Measurements from ENCODE around the gene SSBP3. TPM values are rescaled to one million over a fixed set of nuclear protein-coding genes. Genes with fewer than 3 reads are reported as not detected.
"Not testable (repeated sequence)": the region's sequence is repeated elsewhere in the genome, so short reads cannot be mapped to it uniquely, and the experiment has no call there.

The SSBP3 gene
- polyA plus RNA-seq (ENCODE audit: low read depth in 6 of 6), result 1 to 10 TPM; 1.7 to 4.2 (median 2.2) TPM

- peaks cover 0 to 10% (median 3%) of the 10 kb centered on the region in 3 donors for H3K27me3 Mint-ChIP-seq
- no peaks in the 10 kb centered on the region for H3K9me3 Mint-ChIP-seq
- ATAC-seq (ENCODE audit: low read depth in 2 of 2), result peak; percentile 90 to 92
- H3K27ac Mint-ChIP-seq, result peak within 1 kb of the TSS; percentile 90 to 97 (median 92)
- peak; percentile 94 for DNase-seq
- H3K4me1 Mint-ChIP-seq, result peaks cover 41 to 52% (median 51%) of the 10 kb centered on the region in 3 donors
- peak within 1 kb of the TSS; percentile 90 to 100 (median 97) for H3K4me3 Mint-ChIP-seq
- peaks cover 0 to 5% of the 10 kb centered on the region in 2 donors for H3K36me3 Mint-ChIP-seq
Measured at GRCh38 chr1:54406339-54407153, at the start of gene SSBP3. Gene SSBP3, minus strand, starts transcription at chr1:54406394.

- DNase-seq (no peak), ATAC-seq (ENCODE audit: low read depth in 2 of 2) (no peak)
- Mint-ChIP-seq H3K36me3 (peaks cover 0 to 8% of the 10 kb centered on the region in 2 donors), H3K27ac (no peak overlapping the region), H3K27me3 (peaks cover 16 to 40% (median 23%) of the 10 kb centered on the region in 3 donors), H3K4me3 (no peak overlapping the region), H3K4me1 (peaks cover 0 to 5% (median 4%) of the 10 kb centered on the region in 3 donors), H3K9me3 (peaks cover 4 to 12% (median 7%) of the 10 kb centered on the region in 7 donors)
Measured at GRCh38 chr1:54453509-54453908, 47.3 kb upstream of the SSBP3 start.

GRCh38 chr1:54453022-54453421 lies 46.8 kb upstream of the SSBP3 start:
- ATAC-seq (ENCODE audit: low read depth in 2 of 2), result no peak
- peak overlapping the region in 1 of 6 donors; percentile 84 for H3K27ac Mint-ChIP-seq
- H3K4me3 Mint-ChIP-seq, result peak overlapping the region in 1 of 8 donors; percentile 3

GRCh38 chr1:54449431-54449830 lies 43.2 kb upstream of the SSBP3 start:
- Mint-ChIP-seq H3K9me3 (peaks cover 4 to 21% (median 7%) of the 10 kb centered on the region in 7 donors), H3K27me3 (peaks cover 7 to 33% (median 15%) of the 10 kb centered on the region in 3 donors)
- not testable (repeated sequence) for DNase-seq; H3K4me3 Mint-ChIP-seq; ATAC-seq (ENCODE audit: low read depth in 2 of 2); H3K36me3 Mint-ChIP-seq; H3K4me1 Mint-ChIP-seq; H3K27ac Mint-ChIP-seq

More at GRCh38 chr1:54453022-54453421, 46.8 kb upstream of the SSBP3 start:
- DNase-seq, result no peak
- Mint-ChIP-seq H3K27me3 (peaks cover 16 to 43% (median 23%) of the 10 kb centered on the region in 3 donors), H3K4me1 (peaks cover 0 to 2% (median under 1%) of the 10 kb centered on the region in 3 donors), H3K36me3 (peaks cover 0 to 8% of the 10 kb centered on the region in 2 donors), H3K9me3 (peaks cover 4 to 12% (median 7%) of the 10 kb centered on the region in 7 donors)

GRCh38 chr1:54448801-54449200 lies 42.6 kb upstream of the SSBP3 start:
- not testable (repeated sequence) for DNase-seq; H3K4me1 Mint-ChIP-seq; H3K27ac Mint-ChIP-seq; ATAC-seq (ENCODE audit: low read depth in 2 of 2); H3K4me3 Mint-ChIP-seq; H3K36me3 Mint-ChIP-seq
- Mint-ChIP-seq H3K27me3 (peaks cover 7 to 33% (median 15%) of the 10 kb centered on the region in 3 donors), H3K9me3 (peaks cover 4 to 21% (median 7%) of the 10 kb centered on the region in 7 donors)

- not testable (repeated sequence) for H3K27ac Mint-ChIP-seq; ATAC-seq (ENCODE audit: low read depth in 2 of 2); H3K4me1 Mint-ChIP-seq; H3K36me3 Mint-ChIP-seq; H3K4me3 Mint-ChIP-seq; DNase-seq
- Mint-ChIP-seq H3K9me3 (peaks cover 4 to 19% (median 7%) of the 10 kb centered on the region in 7 donors), H3K27me3 (peaks cover 7 to 25% (median 15%) of the 10 kb centered on the region in 3 donors)
Measured at GRCh38 chr1:54447081-54447480, 40.9 kb upstream of the SSBP3 start.

- Mint-ChIP-seq H3K9me3 (peaks cover 0 to 6% (median 0%) of the 10 kb centered on the region in 7 donors), H3K27me3 (no peaks in the 10 kb centered on the region), H3K4me3 (no peak overlapping the region), H3K36me3 (no peaks in the 10 kb centered on the region), H3K27ac (no peak overlapping the region), H3K4me1 (no peaks in the 10 kb centered on the region)
- no peak for ATAC-seq (ENCODE audit: low read depth in 2 of 2)
- DNase-seq, result no peak
Measured at GRCh38 chr1:54442185-54442584, 36.0 kb upstream of the SSBP3 start.

GRCh38 chr1:54439550-54440223 lies 33.5 kb upstream of the SSBP3 start:
- no peak overlapping the region for H3K27ac Mint-ChIP-seq
- H3K27me3 Mint-ChIP-seq, result peaks cover 0 to 6% (median 0%) of the 10 kb centered on the region in 3 donors
- ATAC-seq (ENCODE audit: low read depth in 2 of 2) (no peak), DNase-seq (no peak)
- peaks cover 0 to 2% (median 0%) of the 10 kb centered on the region in 7 donors for H3K9me3 Mint-ChIP-seq
- no peaks in the 10 kb centered on the region for H3K4me1 Mint-ChIP-seq
- H3K36me3 Mint-ChIP-seq, result no peaks in the 10 kb centered on the region
- H3K4me3 Mint-ChIP-seq, result no peak overlapping the region

- no peaks in the 10 kb centered on the region for H3K4me1 Mint-ChIP-seq
- H3K36me3 Mint-ChIP-seq, result no peaks in the 10 kb centered on the region
- H3K9me3 Mint-ChIP-seq, result no peaks in the 10 kb centered on the region
- no peak overlapping the region for H3K4me3 Mint-ChIP-seq
- DNase-seq (no peak), ATAC-seq (ENCODE audit: low read depth in 2 of 2) (no peak)
- H3K27ac Mint-ChIP-seq, result no peak overlapping the region
- peaks cover 0 to 6% (median 4%) of the 10 kb centered on the region in 3 donors for H3K27me3 Mint-ChIP-seq
Measured at GRCh38 chr1:54437783-54438182, 31.6 kb upstream of the SSBP3 start.

GRCh38 chr1:54436826-54437225 lies 30.6 kb upstream of the SSBP3 start:
- Mint-ChIP-seq H3K27me3 (peaks cover 0 to 6% (median 4%) of the 10 kb centered on the region in 3 donors), H3K4me3 (no peak overlapping the region), H3K27ac (no peak overlapping the region), H3K4me1 (no peaks in the 10 kb centered on the region), H3K9me3 (no peaks in the 10 kb centered on the region), H3K36me3 (no peaks in the 10 kb centered on the region)
- ATAC-seq (ENCODE audit: low read depth in 2 of 2), result no peak
- DNase-seq, result no peak

GRCh38 chr1:54429838-54430237 lies 23.6 kb upstream of the SSBP3 start:
- H3K36me3 Mint-ChIP-seq, result no peaks in the 10 kb centered on the region
- peaks cover 0 to 4% (median 0%) of the 10 kb centered on the region in 3 donors for H3K27me3 Mint-ChIP-seq
- ATAC-seq (ENCODE audit: low read depth in 2 of 2) (no peak), DNase-seq (no peak)
- peak overlapping the region in 2 of 6 donors; percentile 15 to 33 for H3K27ac Mint-ChIP-seq
- H3K9me3 Mint-ChIP-seq, result no peaks in the 10 kb centered on the region
- H3K4me1 Mint-ChIP-seq, result no peaks in the 10 kb centered on the region
- no peak overlapping the region for H3K4me3 Mint-ChIP-seq

GRCh38 chr1:54428837-54429518 lies 22.8 kb upstream of the SSBP3 start:
- DNase-seq, result no peak
- H3K27me3 Mint-ChIP-seq, result peaks cover 0 to 4% (median 0%) of the 10 kb centered on the region in 3 donors
- H3K36me3 Mint-ChIP-seq, result no peaks in the 10 kb centered on the region
- H3K9me3 Mint-ChIP-seq, result no peaks in the 10 kb centered on the region
- H3K4me1 Mint-ChIP-seq, result no peaks in the 10 kb centered on the region
- H3K27ac Mint-ChIP-seq, result no peak overlapping the region
- H3K4me3 Mint-ChIP-seq, result no peak overlapping the region
- ATAC-seq (ENCODE audit: low read depth in 2 of 2), result no peak

GRCh38 chr1:54425152-54425584 lies 19.0 kb upstream of the SSBP3 start:
- no peaks in the 10 kb centered on the region for H3K4me1 Mint-ChIP-seq
- ATAC-seq (ENCODE audit: low read depth in 2 of 2) (no peak), DNase-seq (no peak)
- H3K4me3 Mint-ChIP-seq, result no peak overlapping the region
- H3K27ac Mint-ChIP-seq, result no peak overlapping the region
- no peaks in the 10 kb centered on the region for H3K9me3 Mint-ChIP-seq
- peaks cover 0 to 4% (median 0%) of the 10 kb centered on the region in 3 donors for H3K27me3 Mint-ChIP-seq
- H3K36me3 Mint-ChIP-seq, result no peaks in the 10 kb centered on the region
